HCT116 (cell line): Measurements from ENCODE around the gene SOS1. TPM values are rescaled to one million over a fixed set of nuclear protein-coding genes. Genes with fewer than 3 reads are reported as not detected.

Experiments used
- ATAC-seq: fragments of 200-7000 bp; cut with Tn5 transposase; 2 replicates; pipeline ENCODE4 v1.9.1; 2020; ENCODE audit warnings: mild to moderate bottlenecking, moderate library complexity
- BruUV-seq: library from RNA; stranded (reverse); fragments of 400-500 nt; replicated peaks from 2 replicates; lab custom pipeline; 2021; lab: Mats Ljungman, UMichigan
- CTCF ChIA-PET: fragments of 300-600 bp; sonication (Branson Sonifier 250); formaldehyde crosslinking; loops from one replicate; lab custom pipeline; 2021; ENCODE audit warnings: antibody characterized with exemption; lab: Charles Lee
- POLR2A ChIA-PET: fragments of 300-600, 350-600 bp; sonication (Branson Sonifier 250); formaldehyde crosslinking; loops from one replicate; lab custom pipeline; 2021; ENCODE audit warnings: antibody characterized with exemption; lab: Charles Lee
- RAD21 ChIA-PET, 2 experiments: fragments of 300-600 bp; sonication (Branson Sonifier 250); formaldehyde crosslinking; loops; one replicate each; lab custom pipeline; 2023; ENCODE audit warnings: low total read pairs in 2 of 2; ENCODE audit not compliant: uncharacterized antibody in 2 of 2, unreplicated experiment in 2 of 2, low non-redundant PET in 1 of 2; lab: Charles Lee
- DNase-seq: peaks from one replicate; pipeline ENCODE4 v3.0.0-alpha.2; 2010; ENCODE audit warnings: low read depth, low spot score
- H2AFZ ChIP-seq: fragments of 200-600 bp; shearing (Covaris generic), sonication (generic); 2 replicates; pipeline ENCODE4 v1.6.1; 2017; ENCODE audit warnings: low read depth, mixed run types, mixed read lengths, antibody characterized with exemption, low read length; ENCODE audit not compliant: poor library complexity, severe bottlenecking
- H3K27ac ChIP-seq: 2 replicates; pipeline ENCODE4 v1.5.1; 2012; ENCODE audit warnings: low read depth, low read length
- H3K27me3 ChIP-seq: fragments of 200-600 bp; sonication (generic); 2 replicates; pipeline ENCODE4 v1.6.1; 2016; ENCODE audit warnings: mixed run types, low read length, mixed read lengths; ENCODE audit not compliant: insufficient read depth
- H3K36me3 ChIP-seq, 2 experiments: fragments of 200-500 bp in 1 of 2; fragments of 200-600 bp in 1 of 2; sonication (Bioruptor generic) in 1 of 2; sonication (generic) in 1 of 2; 2 replicates each; pipeline versions ENCODE4 v1.5.1 to v1.6.1; 2014 to 2016; ENCODE audit warnings: low read length in 2 of 2, inconsistent platforms in 1 of 2, mixed read lengths in 1 of 2, mixed run types in 1 of 2; ENCODE audit not compliant: insufficient read depth in 2 of 2, control insufficient read depth in 1 of 2
- H3K4me1 ChIP-seq, 2 experiments: fragments of 200-600 bp in 1 of 2; sonication (generic) in 1 of 2; 2 replicates each; pipeline versions ENCODE4 v1.5.1 to v1.6.1; 2012 to 2017; ENCODE audit warnings: low read length in 2 of 2, inconsistent platforms in 1 of 2, mild to moderate bottlenecking in 1 of 2, mixed read lengths in 1 of 2, mixed run types in 1 of 2, moderate library complexity in 1 of 2; ENCODE audit not compliant: insufficient read depth in 2 of 2, control insufficient read depth in 1 of 2
- H3K4me2 ChIP-seq: fragments of 200-600 bp; sonication (generic); 2 replicates; pipeline ENCODE4 v1.6.1; 2017; ENCODE audit warnings: mixed run types, low read length, mixed read lengths
- H3K4me3 ChIP-seq, 2 experiments: fragments of 200-600 bp in 1 of 2; sonication (generic) in 1 of 2; replicated peaks in 1 of 2; 2 replicates each; pipeline ENCODE4 v1.5.1; 2011 to 2016; ENCODE audit warnings: low read length in 2 of 2, control low read depth in 1 of 2, low read depth in 1 of 2, mild to moderate bottlenecking in 1 of 2, mixed read lengths in 1 of 2, mixed run types in 1 of 2
- H3K79me2 ChIP-seq: fragments of 200-600 bp; sonication (generic); 2 replicates; pipeline ENCODE4 v1.6.1; 2017; ENCODE audit warnings: mild to moderate bottlenecking, mixed run types, low read length, moderate library complexity, mixed read lengths; ENCODE audit not compliant: insufficient read depth
- H3K9ac ChIP-seq: fragments of 200-600 bp; sonication (generic); 2 replicates; pipeline ENCODE4 v1.6.1; 2016; ENCODE audit warnings: low read length, mixed read lengths
- H3K9me2 ChIP-seq: fragments of 200-600 bp; sonication (generic), shearing (Covaris generic); 2 replicates; pipeline ENCODE4 v1.6.1; 2017; ENCODE audit warnings: mixed run types, mild to moderate bottlenecking, moderate library complexity; ENCODE audit not compliant: insufficient read depth
- H3K9me3 ChIP-seq, 2 experiments: fragments of 200-500 bp in 1 of 2; fragments of 200-600 bp in 1 of 2; sonication (Bioruptor generic) in 1 of 2; sonication (generic) in 1 of 2; 2 replicates each; pipeline ENCODE4 v1.6.1; 2014 to 2017; ENCODE audit warnings: low read length in 2 of 2, mixed read lengths in 2 of 2, inconsistent platforms in 1 of 2, low read depth in 1 of 2, mild to moderate bottlenecking in 1 of 2, mixed run types in 1 of 2, moderate library complexity in 1 of 2; ENCODE audit not compliant: control insufficient read depth in 1 of 2, insufficient read depth in 1 of 2
- H4K20me1 ChIP-seq: fragments of 200-600 bp; sonication (generic), shearing (Covaris generic); 2 replicates; pipeline ENCODE4 v1.6.1; 2017; ENCODE audit warnings: mixed run types, mild to moderate bottlenecking, moderate library complexity; ENCODE audit not compliant: insufficient read depth
- CBX3 ChIP-seq: IDR thresholded peaks from 2 replicates; pipeline ENCODE4 v1.6.1; 2012; ENCODE audit warnings: low read depth
- EZH2 ChIP-seq: fragments of 200-600 bp; sonication (generic); IDR thresholded peaks from 2 replicates; pipeline ENCODE4 v1.6.1; 2017; ENCODE audit warnings: antibody characterized with exemption, mixed run types
- FOSL1 ChIP-seq: IDR thresholded peaks from 2 replicates; pipeline ENCODE4 v1.6.1; 2012; ENCODE audit warnings: low read depth
- RAD21 ChIP-seq: IDR thresholded peaks from 2 replicates; pipeline ENCODE4 v1.6.1; 2012; ENCODE audit warnings: low read depth, mild to moderate bottlenecking
- SP1 ChIP-seq: IDR thresholded peaks from 2 replicates; pipeline ENCODE4 v1.6.1; 2012; ENCODE audit warnings: low read depth
- SRF ChIP-seq: IDR thresholded peaks from 2 replicates; pipeline ENCODE4 v1.6.1; 2012; ENCODE audit warnings: low read depth
- YY1 ChIP-seq: IDR thresholded peaks from 2 replicates; pipeline ENCODE4 v1.6.1; 2011; ENCODE audit warnings: low read length, low read depth, moderate library complexity, mild to moderate bottlenecking; ENCODE audit not compliant: insufficient replicate concordance; ENCODE audit errors: extremely low read depth
- ZFX ChIP-seq: fragments of 450-650 bp; IDR thresholded peaks from 2 replicates; pipeline ENCODE4 v1.6.1; 2017
- ZNF274 ChIP-seq: fragments of 200-500 bp; sonication (Bioruptor generic); IDR thresholded peaks from 2 replicates; pipeline ENCODE4 v1.6.1; 2014; ENCODE audit warnings: mild to moderate bottlenecking, low read depth, low read length, inconsistent platforms
- intact Hi-C: fragments of 100-400 bp; cut with micrococcal nuclease; formaldehyde crosslinking; loops from 2 replicates; pipeline ENCODE4 v1.10.0; 2022
- total RNA-seq: library from RNA; stranded (reverse); gene quantifications from one replicate; pipeline ENCODE4 v1.2.1, GENCODE V29; 2021; ENCODE audit not compliant: unreplicated experiment
- TF ChIP-seq, protein P1 (sequence below), 3 experiments: fragments of 200-600 bp in 1 of 3; sonication (generic) in 1 of 3; IDR thresholded peaks in 2 of 3; conservative IDR thresholded peaks in 1 of 3; 2 replicates each; pipeline ENCODE4 v1.5.1; 2012 to 2017; ENCODE audit warnings: low read depth in 2 of 3, low read length in 2 of 3, antibody characterized with exemption in 1 of 3, borderline replicate concordance in 1 of 3, control low read depth in 1 of 3, mild to moderate bottlenecking in 1 of 3, mixed read lengths in 1 of 3, mixed run types in 1 of 3, moderate library complexity in 1 of 3; ENCODE audit not compliant: insufficient read depth in 1 of 3

SOS1 gene
- total RNA-seq, 1 experiment from 2014 or later = 19.4 TPM

DNA sequence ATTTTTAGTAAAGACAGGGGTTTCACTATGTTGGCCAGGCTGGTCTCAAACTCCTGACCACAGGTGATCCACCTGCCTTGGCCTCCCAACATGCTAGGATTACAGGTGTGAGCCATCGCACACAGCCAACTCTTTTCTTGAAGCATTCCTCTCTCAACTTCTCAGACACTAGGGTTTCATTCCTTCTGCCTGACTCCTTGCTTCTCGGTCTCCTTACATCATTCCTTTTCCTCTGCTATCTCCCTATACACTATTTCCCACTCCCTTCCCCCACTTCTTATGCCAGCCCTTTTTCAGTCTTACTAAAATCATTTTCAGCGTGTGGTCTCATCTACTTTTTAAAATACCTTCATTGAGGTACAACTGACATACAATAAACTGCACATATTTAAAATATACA is 6.1 kb downstream of the SOS1 start:
- Histone ChIP-seq H3K79me2 (peaks cover 74% of the 10 kb centered on the region), H3K27ac (no peak overlapping the region), H3K4me3 (no peak overlapping the region), H3K4me2 (no peak overlapping the region), H3K27me3 (no peaks in the 10 kb centered on the region), H3K9me2 (no peaks in the 10 kb centered on the region), H3K9ac (no peak overlapping the region), H3K4me1 (peaks cover 5 to 11% of the 10 kb centered on the region in 2 experiments; a peak in 3 of 4 replicates), H3K9me3 (no peaks in the 10 kb centered on the region), H3K36me3 (no peaks in the 10 kb centered on the region), H2AFZ (no peak overlapping the region), H4K20me1 (no peaks in the 10 kb centered on the region)
- TF ChIP-seq YY1 (no peak), CBX3 (no peak), RAD21 (no peak), EZH2 (no peak), SRF (no peak), ZFX (no peak), FOSL1 (no peak), SP1 (no peak), ZNF274 (no peak)
- TF ChIP-seq, protein P1, sequence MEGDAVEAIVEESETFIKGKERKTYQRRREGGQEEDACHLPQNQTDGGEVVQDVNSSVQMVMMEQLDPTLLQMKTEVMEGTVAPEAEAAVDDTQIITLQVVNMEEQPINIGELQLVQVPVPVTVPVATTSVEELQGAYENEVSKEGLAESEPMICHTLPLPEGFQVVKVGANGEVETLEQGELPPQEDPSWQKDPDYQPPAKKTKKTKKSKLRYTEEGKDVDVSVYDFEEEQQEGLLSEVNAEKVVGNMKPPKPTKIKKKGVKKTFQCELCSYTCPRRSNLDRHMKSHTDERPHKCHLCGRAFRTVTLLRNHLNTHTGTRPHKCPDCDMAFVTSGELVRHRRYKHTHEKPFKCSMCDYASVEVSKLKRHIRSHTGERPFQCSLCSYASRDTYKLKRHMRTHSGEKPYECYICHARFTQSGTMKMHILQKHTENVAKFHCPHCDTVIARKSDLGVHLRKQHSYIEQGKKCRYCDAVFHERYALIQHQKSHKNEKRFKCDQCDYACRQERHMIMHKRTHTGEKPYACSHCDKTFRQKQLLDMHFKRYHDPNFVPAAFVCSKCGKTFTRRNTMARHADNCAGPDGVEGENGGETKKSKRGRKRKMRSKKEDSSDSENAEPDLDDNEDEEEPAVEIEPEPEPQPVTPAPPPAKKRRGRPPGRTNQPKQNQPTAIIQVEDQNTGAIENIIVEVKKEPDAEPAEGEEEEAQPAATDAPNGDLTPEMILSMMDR (IDR thresholded peaks at IDR 0.05 in 2 of 3, conservative IDR thresholded peaks at IDR 0.05 in 1 of 3; ENCODE audit: borderline replicate concordance in 1 of 3, insufficient read depth in 1 of 3, low read depth in 2 of 3, low read length in 2 of 3) = no peak
- no peak for ATAC-seq
- no TSS peak for BruUV-seq
- ChIA-PET POLR2A (no interaction called here), RAD21 (no interaction called here), CTCF (no interaction called here)
- DNase-seq = no peak
- intact Hi-C loops = no loop called here
